ENCODE results near the gene SLIT3.

The SLIT3 gene

DNA sequence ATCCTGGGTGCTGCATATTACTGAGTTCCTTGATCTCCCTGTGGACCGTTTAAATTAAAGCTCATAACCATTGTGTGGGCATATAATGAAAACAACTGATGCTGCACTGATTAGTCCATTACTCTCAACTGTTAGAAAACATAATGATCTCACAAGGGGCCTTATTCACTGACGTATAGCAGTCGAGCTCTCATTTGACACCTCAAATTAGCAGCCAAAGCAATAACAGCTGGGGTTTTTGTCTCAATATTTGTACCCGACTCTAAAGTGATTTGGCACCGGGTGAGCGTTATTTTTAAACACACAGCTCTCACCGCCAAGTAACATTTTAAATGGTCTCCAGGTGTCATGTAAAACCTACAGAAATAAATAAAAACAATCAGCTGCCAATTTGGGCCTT, 469.6 kb downstream of the SLIT3 start:
- no peak overlapping the region for H3K4me3 ChIP-seq (ENCODE audit: low read depth, low read length)
- no peaks in the 10 kb centered on the region for H3K9me3 ChIP-seq (ENCODE audit: control insufficient read depth, insufficient read depth, low read depth, low read length)
- H3K4me1 ChIP-seq (ENCODE audit: control insufficient read depth, insufficient read depth, low read length): no peaks in the 10 kb centered on the region
- ChIA-PET POLR2A (no interaction called here), CTCF (interaction anchor here (0.6 to 0.7 kb wide), 3 partner anchors 66 to 762 kb away, joined by 3 to 4 read pairs (median 3); no protein-coding TSS in a partner anchor)
- no peak overlapping the region for H3K27ac ChIP-seq (ENCODE audit: extremely low read depth, low read depth, low read length)
- no peaks in the 10 kb centered on the region for H3K36me3 ChIP-seq (ENCODE audit: control insufficient read depth in 2 of 2, insufficient read depth in 1 of 2, low read length in 2 of 2)
- TF ChIP-seq ZFHX2 (tag by site-specific recombination; conservative IDR thresholded peaks at IDR 0.05) (0 out of 2 replicates have a peak, but pooled peaks have one; percentile 16), ZNF561 (tag by site-specific recombination; IDR thresholded peaks at IDR 0.05; ENCODE audit: borderline replicate concordance) (no peak)

DNA sequence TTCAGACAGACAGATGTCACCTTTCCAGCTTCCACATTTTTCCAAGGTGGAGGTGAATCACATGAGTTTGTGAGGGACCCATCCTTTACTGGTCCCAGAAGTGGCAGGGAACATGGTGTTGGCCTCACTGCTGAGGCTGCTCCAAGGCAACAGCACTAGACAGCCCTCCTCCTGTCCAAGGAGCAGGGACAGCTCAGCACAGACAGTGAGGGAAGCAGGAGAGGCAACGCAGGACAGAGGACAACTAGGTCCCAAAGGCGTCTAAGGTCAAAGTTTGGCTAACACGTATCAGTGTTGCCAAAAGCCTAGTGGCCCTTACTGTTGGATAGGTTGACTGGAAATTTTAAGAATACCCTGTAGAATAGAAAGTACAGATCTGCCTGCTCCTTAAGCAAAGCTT, 470.1 kb downstream of the SLIT3 start:
- no peak overlapping the region for H3K4me3 ChIP-seq (ENCODE audit: low read depth, low read length)
- TF ChIP-seq, protein P1, sequence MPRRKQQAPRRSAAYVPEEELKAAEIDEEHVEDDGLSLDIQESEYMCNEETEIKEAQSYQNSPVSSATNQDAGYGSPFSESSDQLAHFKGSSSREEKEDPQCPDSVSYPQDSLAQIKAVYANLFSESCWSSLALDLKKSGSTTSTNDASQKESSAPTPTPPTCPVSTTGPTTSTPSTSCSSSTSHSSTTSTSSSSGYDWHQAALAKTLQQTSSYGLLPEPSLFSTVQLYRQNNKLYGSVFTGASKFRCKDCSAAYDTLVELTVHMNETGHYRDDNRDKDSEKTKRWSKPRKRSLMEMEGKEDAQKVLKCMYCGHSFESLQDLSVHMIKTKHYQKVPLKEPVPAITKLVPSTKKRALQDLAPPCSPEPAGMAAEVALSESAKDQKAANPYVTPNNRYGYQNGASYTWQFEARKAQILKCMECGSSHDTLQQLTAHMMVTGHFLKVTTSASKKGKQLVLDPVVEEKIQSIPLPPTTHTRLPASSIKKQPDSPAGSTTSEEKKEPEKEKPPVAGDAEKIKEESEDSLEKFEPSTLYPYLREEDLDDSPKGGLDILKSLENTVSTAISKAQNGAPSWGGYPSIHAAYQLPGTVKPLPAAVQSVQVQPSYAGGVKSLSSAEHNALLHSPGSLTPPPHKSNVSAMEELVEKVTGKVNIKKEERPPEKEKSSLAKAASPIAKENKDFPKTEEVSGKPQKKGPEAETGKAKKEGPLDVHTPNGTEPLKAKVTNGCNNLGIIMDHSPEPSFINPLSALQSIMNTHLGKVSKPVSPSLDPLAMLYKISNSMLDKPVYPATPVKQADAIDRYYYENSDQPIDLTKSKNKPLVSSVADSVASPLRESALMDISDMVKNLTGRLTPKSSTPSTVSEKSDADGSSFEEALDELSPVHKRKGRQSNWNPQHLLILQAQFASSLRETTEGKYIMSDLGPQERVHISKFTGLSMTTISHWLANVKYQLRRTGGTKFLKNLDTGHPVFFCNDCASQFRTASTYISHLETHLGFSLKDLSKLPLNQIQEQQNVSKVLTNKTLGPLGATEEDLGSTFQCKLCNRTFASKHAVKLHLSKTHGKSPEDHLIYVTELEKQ (tag by site-specific recombination; IDR thresholded peaks at IDR 0.05; ENCODE audit: borderline replicate concordance): no peak
- no peak for TF ChIP-seq SCRT2 (tag by site-specific recombination; IDR thresholded peaks at IDR 0.05)
- TF ChIP-seq MYNN (tag by site-specific recombination; IDR thresholded peaks at IDR 0.05; ENCODE audit: borderline replicate concordance): no peak
- TF ChIP-seq, protein P2, sequence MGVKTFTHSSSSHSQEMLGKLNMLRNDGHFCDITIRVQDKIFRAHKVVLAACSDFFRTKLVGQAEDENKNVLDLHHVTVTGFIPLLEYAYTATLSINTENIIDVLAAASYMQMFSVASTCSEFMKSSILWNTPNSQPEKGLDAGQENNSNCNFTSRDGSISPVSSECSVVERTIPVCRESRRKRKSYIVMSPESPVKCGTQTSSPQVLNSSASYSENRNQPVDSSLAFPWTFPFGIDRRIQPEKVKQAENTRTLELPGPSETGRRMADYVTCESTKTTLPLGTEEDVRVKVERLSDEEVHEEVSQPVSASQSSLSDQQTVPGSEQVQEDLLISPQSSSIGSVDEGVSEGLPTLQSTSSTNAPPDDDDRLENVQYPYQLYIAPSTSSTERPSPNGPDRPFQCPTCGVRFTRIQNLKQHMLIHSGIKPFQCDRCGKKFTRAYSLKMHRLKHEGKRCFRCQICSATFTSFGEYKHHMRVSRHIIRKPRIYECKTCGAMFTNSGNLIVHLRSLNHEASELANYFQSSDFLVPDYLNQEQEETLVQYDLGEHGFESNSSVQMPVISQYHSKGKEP (tag by site-specific recombination; IDR thresholded peaks at IDR 0.05): no peak
- TF ChIP-seq ZNF121 (tag by site-specific recombination; IDR thresholded peaks at IDR 0.05): no peak
- TF ChIP-seq, protein P3, sequence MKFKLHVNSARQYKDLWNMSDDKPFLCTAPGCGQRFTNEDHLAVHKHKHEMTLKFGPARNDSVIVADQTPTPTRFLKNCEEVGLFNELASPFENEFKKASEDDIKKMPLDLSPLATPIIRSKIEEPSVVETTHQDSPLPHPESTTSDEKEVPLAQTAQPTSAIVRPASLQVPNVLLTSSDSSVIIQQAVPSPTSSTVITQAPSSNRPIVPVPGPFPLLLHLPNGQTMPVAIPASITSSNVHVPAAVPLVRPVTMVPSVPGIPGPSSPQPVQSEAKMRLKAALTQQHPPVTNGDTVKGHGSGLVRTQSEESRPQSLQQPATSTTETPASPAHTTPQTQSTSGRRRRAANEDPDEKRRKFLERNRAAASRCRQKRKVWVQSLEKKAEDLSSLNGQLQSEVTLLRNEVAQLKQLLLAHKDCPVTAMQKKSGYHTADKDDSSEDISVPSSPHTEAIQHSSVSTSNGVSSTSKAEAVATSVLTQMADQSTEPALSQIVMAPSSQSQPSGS (tag by site-specific recombination; IDR thresholded peaks at IDR 0.05; ENCODE audit: low read depth): no peak
- TF ChIP-seq, protein P4, sequence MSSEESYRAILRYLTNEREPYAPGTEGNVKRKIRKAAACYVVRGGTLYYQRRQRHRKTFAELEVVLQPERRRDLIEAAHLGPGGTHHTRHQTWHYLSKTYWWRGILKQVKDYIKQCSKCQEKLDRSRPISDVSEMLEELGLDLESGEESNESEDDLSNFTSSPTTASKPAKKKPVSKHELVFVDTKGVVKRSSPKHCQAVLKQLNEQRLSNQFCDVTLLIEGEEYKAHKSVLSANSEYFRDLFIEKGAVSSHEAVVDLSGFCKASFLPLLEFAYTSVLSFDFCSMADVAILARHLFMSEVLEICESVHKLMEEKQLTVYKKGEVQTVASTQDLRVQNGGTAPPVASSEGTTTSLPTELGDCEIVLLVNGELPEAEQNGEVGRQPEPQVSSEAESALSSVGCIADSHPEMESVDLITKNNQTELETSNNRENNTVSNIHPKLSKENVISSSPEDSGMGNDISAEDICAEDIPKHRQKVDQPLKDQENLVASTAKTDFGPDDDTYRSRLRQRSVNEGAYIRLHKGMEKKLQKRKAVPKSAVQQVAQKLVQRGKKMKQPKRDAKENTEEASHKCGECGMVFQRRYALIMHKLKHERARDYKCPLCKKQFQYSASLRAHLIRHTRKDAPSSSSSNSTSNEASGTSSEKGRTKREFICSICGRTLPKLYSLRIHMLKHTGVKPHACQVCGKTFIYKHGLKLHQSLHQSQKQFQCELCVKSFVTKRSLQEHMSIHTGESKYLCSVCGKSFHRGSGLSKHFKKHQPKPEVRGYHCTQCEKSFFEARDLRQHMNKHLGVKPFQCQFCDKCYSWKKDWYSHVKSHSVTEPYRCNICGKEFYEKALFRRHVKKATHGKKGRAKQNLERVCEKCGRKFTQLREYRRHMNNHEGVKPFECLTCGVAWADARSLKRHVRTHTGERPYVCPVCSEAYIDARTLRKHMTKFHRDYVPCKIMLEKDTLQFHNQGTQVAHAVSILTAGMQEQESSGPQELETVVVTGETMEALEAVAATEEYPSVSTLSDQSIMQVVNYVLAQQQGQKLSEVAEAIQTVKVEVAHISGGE (tag by site-specific recombination; conservative IDR thresholded peaks at IDR 0.05; ENCODE audit: low read depth): no peak
- TF ChIP-seq ZXDB (tag by site-specific recombination; IDR thresholded peaks at IDR 0.05): no peak
- no peak for TF ChIP-seq ZIC2 (tag by site-specific recombination; IDR thresholded peaks at IDR 0.05)
- no peak for TF ChIP-seq GFI1B (tag by site-specific recombination; IDR thresholded peaks at IDR 0.05)
- no peak for TF ChIP-seq ZNF416 (tag by site-specific recombination; IDR thresholded peaks at IDR 0.05)
- no peak for TF ChIP-seq ZBTB17 (tag by site-specific recombination; IDR thresholded peaks at IDR 0.05)
- TF ChIP-seq ZNF19 (tag by site-specific recombination; IDR thresholded peaks at IDR 0.05; ENCODE audit: low read depth): no peak
- TF ChIP-seq, protein P5, sequence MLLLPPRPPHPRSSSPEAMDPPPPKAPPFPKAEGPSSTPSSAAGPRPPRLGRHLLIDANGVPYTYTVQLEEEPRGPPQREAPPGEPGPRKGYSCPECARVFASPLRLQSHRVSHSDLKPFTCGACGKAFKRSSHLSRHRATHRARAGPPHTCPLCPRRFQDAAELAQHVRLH (tag by site-specific recombination; IDR thresholded peaks at IDR 0.05): no peak
- no peak for TF ChIP-seq ZNF132 (tag by site-specific recombination; IDR thresholded peaks at IDR 0.05; ENCODE audit: borderline replicate concordance)
- TF ChIP-seq, protein P6, sequence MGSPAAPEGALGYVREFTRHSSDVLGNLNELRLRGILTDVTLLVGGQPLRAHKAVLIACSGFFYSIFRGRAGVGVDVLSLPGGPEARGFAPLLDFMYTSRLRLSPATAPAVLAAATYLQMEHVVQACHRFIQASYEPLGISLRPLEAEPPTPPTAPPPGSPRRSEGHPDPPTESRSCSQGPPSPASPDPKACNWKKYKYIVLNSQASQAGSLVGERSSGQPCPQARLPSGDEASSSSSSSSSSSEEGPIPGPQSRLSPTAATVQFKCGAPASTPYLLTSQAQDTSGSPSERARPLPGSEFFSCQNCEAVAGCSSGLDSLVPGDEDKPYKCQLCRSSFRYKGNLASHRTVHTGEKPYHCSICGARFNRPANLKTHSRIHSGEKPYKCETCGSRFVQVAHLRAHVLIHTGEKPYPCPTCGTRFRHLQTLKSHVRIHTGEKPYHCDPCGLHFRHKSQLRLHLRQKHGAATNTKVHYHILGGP (tag by site-specific recombination; IDR thresholded peaks at IDR 0.05): no peak
- TF ChIP-seq EGR2 (tag by site-specific recombination; IDR thresholded peaks at IDR 0.05; ENCODE audit: low read depth): no peak
- no peaks in the 10 kb centered on the region for H3K4me1 ChIP-seq (ENCODE audit: control insufficient read depth, insufficient read depth, low read length)
- no peaks in the 10 kb centered on the region for H3K36me3 ChIP-seq (ENCODE audit: control insufficient read depth in 2 of 2, insufficient read depth in 1 of 2, low read length in 2 of 2)
- no peaks in the 10 kb centered on the region for H3K9me3 ChIP-seq (ENCODE audit: control insufficient read depth, insufficient read depth, low read depth, low read length)
- no peak overlapping the region for H3K27ac ChIP-seq (ENCODE audit: extremely low read depth, low read depth, low read length)
- CTCF ChIA-PET: interaction anchor here (0.6 to 0.8 kb wide), 3 partner anchors 9 to 762 kb away, joined by 3 read pairs; no protein-coding TSS in a partner anchor
- POLR2A ChIA-PET: no interaction called here
